H1 (cell line): ENCODE measurements around the gene FRMD4A. TPM values are rescaled to one million over a fixed set of nuclear protein-coding genes. Genes with fewer than 3 reads are reported as not detected.

Experiments
- CTCF ChIA-PET: fragments of 300-600 bp; sonication (Branson Sonifier 250); formaldehyde crosslinking; loops from one replicate; lab custom pipeline; 2021; ENCODE audit not compliant: partially characterized antibody; lab: Charles Lee
- POLR2A ChIA-PET: fragments of 300-600 bp; sonication (Branson Sonifier 250); formaldehyde crosslinking; loops from one replicate; lab custom pipeline; 2021; ENCODE audit warnings: inconsistent platforms; ENCODE audit not compliant: partially characterized antibody; lab: Charles Lee
- DNase-seq, 2 experiments: peaks; one replicate each; pipeline versions ENCODE4 v3.0.0 to v3.0.0-alpha.2; 2010 to 2022; ENCODE audit warnings: low spot score in 2 of 2, low read depth in 1 of 2, mixed read lengths in 1 of 2
- FAIRE-seq: peaks from 2 replicates; lab custom pipeline; 2011; peaks lifted over from hg19 to GRCh38; lab: Jason Lieb, UNC
- H2AFZ ChIP-seq: 2 replicates; pipeline ENCODE4 v1.8.1; 2012; ENCODE audit warnings: low read length, inconsistent platforms
- H2AK5ac ChIP-seq: 2 replicates; pipeline ENCODE4 v1.6.1; 2013; ENCODE audit warnings: low read depth, low read length
- H2BK120ac ChIP-seq: replicated peaks from 2 replicates; pipeline ENCODE3; 2013; ENCODE audit warnings: low read depth, low read length, inconsistent platforms
- H2BK12ac ChIP-seq: 2 replicates; pipeline ENCODE4 v1.6.1; 2013; ENCODE audit warnings: low read depth, low read length
- H2BK15ac ChIP-seq: 2 replicates; pipeline ENCODE4 v1.6.1; 2013; ENCODE audit warnings: low read length
- H2BK20ac ChIP-seq: 2 replicates; pipeline ENCODE4 v1.6.1; 2013; ENCODE audit warnings: low read length
- H2BK5ac ChIP-seq: 2 replicates; pipeline ENCODE4 v1.6.1; 2013; ENCODE audit warnings: low read depth, low read length
- H3K14ac ChIP-seq: 2 replicates; pipeline ENCODE4 v1.6.1; 2013; ENCODE audit warnings: inconsistent platforms; ENCODE audit not compliant: insufficient read length
- H3K18ac ChIP-seq: 2 replicates; pipeline ENCODE4 v1.6.1; 2013; ENCODE audit warnings: low read length; ENCODE audit errors: extremely low read depth
- H3K23ac ChIP-seq: 2 replicates; pipeline ENCODE4 v1.6.1; 2013; ENCODE audit warnings: inconsistent platforms; ENCODE audit not compliant: insufficient read length
- H3K23me2 ChIP-seq: 2 replicates; pipeline ENCODE4 v1.6.1; 2013; ENCODE audit warnings: low read depth, low read length
- H3K27ac ChIP-seq: 2 replicates; pipeline ENCODE4 v1.6.1; 2011; ENCODE audit warnings: low read depth, low read length, inconsistent platforms
- H3K27me3 ChIP-seq, 4 experiments: replicated peaks in 1 of 4; 1 replicate in 1 of 4; 2 replicates in 3 of 4; pipeline versions ENCODE4 v1.6.1 to v1.8.1; 2011 to 2013; ENCODE audit warnings: low read length in 3 of 4, mild to moderate bottlenecking in 3 of 4, inconsistent platforms in 2 of 4, mixed read lengths in 2 of 4, moderate library complexity in 1 of 4; ENCODE audit not compliant: control insufficient read depth in 3 of 4, insufficient read depth in 3 of 4; ENCODE audit errors: extremely low read depth in 1 of 4
- H3K36me3 ChIP-seq, 4 experiments: 2 replicates each; pipeline versions ENCODE4 v1.6.1 to v1.8.1; 2011 to 2013; ENCODE audit warnings: mild to moderate bottlenecking in 4 of 4, low read length in 3 of 4, moderate library complexity in 2 of 4, control low read depth in 1 of 4, inconsistent platforms in 1 of 4; ENCODE audit not compliant: insufficient read depth in 4 of 4, control insufficient read depth in 2 of 4
- H3K4ac ChIP-seq: replicated peaks from 2 replicates; pipeline ENCODE3; 2013; ENCODE audit warnings: low read length, low read depth, mixed read lengths, inconsistent platforms; ENCODE audit not compliant: insufficient read length
- H3K4me1 ChIP-seq, 4 experiments: replicated peaks in 1 of 4; 1 replicate in 1 of 4; 2 replicates in 3 of 4; pipeline versions ENCODE4 v1.6.1 to v1.8.1; 2011 to 2013; ENCODE audit warnings: low read length in 3 of 4, inconsistent platforms in 2 of 4, mixed read lengths in 1 of 4; ENCODE audit not compliant: insufficient read depth in 4 of 4, control insufficient read depth in 3 of 4
- H3K4me2 ChIP-seq, 2 experiments: 2 replicates each; pipeline versions ENCODE4 v1.6.1 to v1.8.1; 2011 to 2013; ENCODE audit warnings: low read depth in 2 of 2, low read length in 2 of 2, control low read depth in 1 of 2, inconsistent platforms in 1 of 2, mild to moderate bottlenecking in 1 of 2; ENCODE audit not compliant: insufficient read depth in 1 of 2
- H3K4me3 ChIP-seq, 4 experiments: fragments of 200-600, 300-600 bp in 1 of 4; sonication (generic), shearing (Covaris generic), sonication (Bioruptor Twin) in 1 of 4; 2 replicates each; pipeline versions ENCODE4 v1.5.1 to v1.8.1; 2011 to 2016; ENCODE audit warnings: low read length in 4 of 4, low read depth in 3 of 4, control low read depth in 2 of 4, inconsistent platforms in 2 of 4, mild to moderate bottlenecking in 2 of 4, mixed read lengths in 1 of 4, moderate library complexity in 1 of 4; ENCODE audit not compliant: insufficient read depth in 2 of 4; ENCODE audit errors: extremely low read depth in 1 of 4
- H3K56ac ChIP-seq: replicated peaks from 2 replicates; pipeline ENCODE3; 2013; ENCODE audit warnings: low read depth, mild to moderate bottlenecking, mixed read lengths, low read length, inconsistent platforms; ENCODE audit not compliant: insufficient read length
- H3K79me1 ChIP-seq: 2 replicates; pipeline ENCODE4 v1.6.1; 2013; ENCODE audit warnings: low read depth, low read length, control low read depth
- H3K79me2 ChIP-seq, 2 experiments: 2 replicates each; pipeline versions ENCODE4 v1.6.1 to v1.8.1; 2012 to 2013; ENCODE audit warnings: low read length in 2 of 2, mild to moderate bottlenecking in 2 of 2, inconsistent platforms in 1 of 2; ENCODE audit not compliant: insufficient read depth in 2 of 2, control insufficient read depth in 1 of 2
- H3K9ac ChIP-seq, 4 experiments: replicated peaks in 1 of 4; 1 replicate in 1 of 4; 2 replicates in 3 of 4; pipeline versions ENCODE4 v1.6.1 to v1.8.1; 2011 to 2013; ENCODE audit warnings: low read depth in 3 of 4, low read length in 3 of 4, control low read depth in 2 of 4, mild to moderate bottlenecking in 2 of 4, moderate library complexity in 2 of 4, inconsistent platforms in 1 of 4; ENCODE audit errors: extremely low read depth in 1 of 4
- H3K9me3 ChIP-seq, 2 experiments: 2 replicates each; pipeline versions ENCODE4 v1.6.1 to v1.8.1; 2012 to 2013; ENCODE audit warnings: mild to moderate bottlenecking in 2 of 2, moderate library complexity in 2 of 2, control low read depth in 1 of 2, inconsistent platforms in 1 of 2, low read depth in 1 of 2, low read length in 1 of 2, mixed read lengths in 1 of 2; ENCODE audit not compliant: insufficient read depth in 2 of 2
- H4K20me1 ChIP-seq, 2 experiments: replicated peaks in 1 of 2; 2 replicates each; pipeline versions ENCODE3 to v1.8.1; 2011 to 2013; ENCODE audit warnings: inconsistent platforms in 2 of 2, low read length in 2 of 2, mild to moderate bottlenecking in 1 of 2; ENCODE audit not compliant: insufficient read depth in 2 of 2, control insufficient read depth in 1 of 2
- H4K5ac ChIP-seq: 2 replicates; pipeline ENCODE4 v1.6.1; 2013; ENCODE audit warnings: low read length, low read depth, mixed read lengths, inconsistent platforms; ENCODE audit not compliant: insufficient read length
- H4K8ac ChIP-seq: 2 replicates; pipeline ENCODE4 v1.8.0; 2013; ENCODE audit warnings: mild to moderate bottlenecking, moderate library complexity, low read length, inconsistent platforms; ENCODE audit not compliant: insufficient read depth; ENCODE audit errors: extremely low read depth
- H4K91ac ChIP-seq: replicated peaks from 2 replicates; pipeline ENCODE3; 2013; ENCODE audit warnings: low read length, mixed read lengths, inconsistent platforms; ENCODE audit not compliant: insufficient read length
- BACH1 ChIP-seq: IDR thresholded peaks from 2 replicates; pipeline ENCODE4 v1.6.1; 2012; ENCODE audit warnings: low read length, improper control_type of control experiment
- CHD2 ChIP-seq: IDR thresholded peaks from 2 replicates; pipeline ENCODE4 v1.6.1; 2012; ENCODE audit warnings: low read length, improper control_type of control experiment
- E2F6 ChIP-seq: IDR thresholded peaks from 2 replicates; pipeline ENCODE4 v1.6.1; 2012; ENCODE audit warnings: inconsistent platforms
- EP300 ChIP-seq, 2 experiments: IDR thresholded peaks; 1 replicate in 1 of 2; 2 replicates in 1 of 2; pipeline ENCODE4 v1.6.1; 2011 to 2012; ENCODE audit warnings: low read depth in 2 of 2, low read length in 2 of 2, mild to moderate bottlenecking in 2 of 2, borderline replicate concordance in 1 of 2, inconsistent platforms in 1 of 2, moderate library complexity in 1 of 2
- GTF2F1 ChIP-seq: IDR thresholded peaks from 2 replicates; pipeline ENCODE4 v1.6.1; 2012; ENCODE audit warnings: low read depth, low read length, improper control_type of control experiment, borderline replicate concordance
- JUND ChIP-seq: IDR thresholded peaks from 2 replicates; pipeline ENCODE4 v1.6.1; 2011; ENCODE audit warnings: mild to moderate bottlenecking, improper control_type of control experiment, low read length
- KDM4A ChIP-seq: IDR thresholded peaks from one replicate; pipeline ENCODE4 v1.7.1; 2012; ENCODE audit warnings: low read depth, mild to moderate bottlenecking, moderate library complexity, low read length, inconsistent platforms; ENCODE audit not compliant: severe bottlenecking
- POLR2A ChIP-seq, 2 experiments: IDR thresholded peaks; 1 replicate in 1 of 2; 2 replicates in 1 of 2; pipeline ENCODE4 v1.6.1; 2011; ENCODE audit warnings: low read depth in 2 of 2, low read length in 2 of 2, mild to moderate bottlenecking in 2 of 2; ENCODE audit errors: control extremely low read depth in 1 of 2
- RNF2 ChIP-seq: fragments of 200-900, 300-1000 bp; sonication (generic); IDR thresholded peaks from 2 replicates; pipeline ENCODE4 v1.7.1; 2016; ENCODE audit warnings: borderline replicate concordance, low read depth, mild to moderate bottlenecking, antibody characterized with exemption, low read length; ENCODE audit not compliant: poor library complexity, severe bottlenecking; ENCODE audit errors: missing control alignments
- TEAD4 ChIP-seq: IDR thresholded peaks from 2 replicates; pipeline ENCODE4 v1.6.1; 2012; ENCODE audit warnings: low read depth, low read length, inconsistent platforms, mixed read lengths
- USF2 ChIP-seq: IDR thresholded peaks from 2 replicates; pipeline ENCODE4 v1.6.1; 2011; ENCODE audit warnings: low read length, improper control_type of control experiment
- YY1 ChIP-seq: IDR thresholded peaks from 2 replicates; pipeline ENCODE4 v1.6.1; 2011; ENCODE audit warnings: low read depth, mild to moderate bottlenecking, low read length
- WGBS, 2 experiments: shearing (Covaris generic) in 1 of 2; methylation state at CpG; one replicate each; pipeline versions ENCODE4 v1.1.6 to v1.1.7; 2013 to 2015; ENCODE audit warnings: low lambda C conversion rate in 2 of 2, mixed read lengths in 2 of 2, inconsistent platforms in 1 of 2, low coverage in 1 of 2, missing lambda C conversion rate in 1 of 2; ENCODE audit not compliant: insufficient replicate concordance in 2 of 2, insufficient coverage in 1 of 2, insufficient read length in 1 of 2; ENCODE audit errors: extremely low coverage in 1 of 2, missing lambda C conversion rate in 1 of 2; 5-methylcytosine and 5-hydroxymethylcytosine counted together
- polyA plus RNA-seq, 7 experiments: library from polyadenylated mRNA; depleted of rRNA in 3 of 7; stranded (reverse) in 5 of 7; unstranded in 2 of 7; fragments of >200 nt in 5 of 7; fragments of 200-250 nt in 2 of 7; gene quantifications; 1 replicate in 5 of 7; 2 replicates in 1 of 7; 4 replicates in 1 of 7; pipeline versions ENCODE4 v1.2.1 to v1.2.3, GENCODE V29; 2011 to 2013; ENCODE audit warnings: missing spikeins in 2 of 7, mixed read lengths in 2 of 7
- total RNA-seq: library from RNA; stranded (reverse); fragmentation: NEBNext Ultra II Directional; extraction: Animal tissue kit (Norgen Biotek cat#: 25700); gene quantifications from 2 replicates; pipeline ENCODE4 v1.2.1, GENCODE V29; 2021

The FRMD4A gene
- total and polyA plus RNA-seq, 2 of the 8 experiments (the other 6 are each of a cell fraction or from before 2014, with no cell fraction given): 38.6 to 39.6 TPM

GRCh38 chr10:13858709-13859108 is 472.0 kb downstream of the FRMD4A start:
- no peak overlapping the region for H3K18ac ChIP-seq
- no peak overlapping the region for H4K5ac ChIP-seq
- H3K79me1 ChIP-seq: peaks cover 6% of the 10 kb centered on the region
- no peak overlapping the region for H2BK20ac ChIP-seq
- H2BK12ac ChIP-seq: no peak overlapping the region
- peaks cover 0 to 5% (median 0%) of the 10 kb centered on the region in 4 experiments; a peak in 1 of 7 replicates for H3K4me1 ChIP-seq
- ChIA-PET CTCF (interaction anchor here (2.5 kb wide), 1 partner anchor 10 kb away, joined by 6 read pairs; no protein-coding TSS in a partner anchor), POLR2A (interaction anchor here (0.9 kb wide), 1 partner anchor 12 kb away, joined by 3 read pairs; no protein-coding TSS in a partner anchor)
- no peak overlapping the region for H3K4me2 ChIP-seq
- H2BK5ac ChIP-seq: no peak overlapping the region
- H3K36me3 ChIP-seq: no peaks in the 10 kb centered on the region
- H3K23ac ChIP-seq: no peak overlapping the region
- FAIRE-seq: no peak
- H3K4me3 ChIP-seq: no peak overlapping the region
- no peaks in the 10 kb centered on the region for H3K9me3 ChIP-seq
- no peak overlapping the region for H3K9ac ChIP-seq
- no peak overlapping the region for H3K4ac ChIP-seq
- no peaks in the 10 kb centered on the region; the same call in 1 of the 2 replicates for H3K23me2 ChIP-seq
- H2BK15ac ChIP-seq: no peak overlapping the region
- H3K79me2 ChIP-seq: peaks cover 0 to 19% of the 10 kb centered on the region in 2 experiments; a peak in 2 of 4 replicates
- H4K8ac ChIP-seq: no peak overlapping the region
- H2BK120ac ChIP-seq: no peak overlapping the region
- no peak overlapping the region for H3K14ac ChIP-seq
- no peak overlapping the region for H2AFZ ChIP-seq
- H4K91ac ChIP-seq: no peak overlapping the region
- 94% methylated on average over 11 of the region's 11 CpGs; no CpG with 5 or more reads in 1 of the 2 experiments for WGBS, 2 experiments
- no peaks in the 10 kb centered on the region for H4K20me1 ChIP-seq
- no peak overlapping the region for H2AK5ac ChIP-seq
- DNase-seq: no peak
- peaks cover 0 to 1% (median 0%) of the 10 kb centered on the region in 4 experiments; a peak in 1 of 7 replicates for H3K27me3 ChIP-seq
- no peak overlapping the region for H3K27ac ChIP-seq
- H3K56ac ChIP-seq: no peak overlapping the region
- TF ChIP-seq EP300 (IDR thresholded peaks at IDR 0.05; ENCODE audit: borderline replicate concordance in 1 of 2, low read depth in 2 of 2, low read length in 2 of 2) (no peak), POLR2A (IDR thresholded peaks at IDR 0.05; ENCODE audit: control extremely low read depth in 1 of 2, low read depth in 2 of 2, low read length in 2 of 2) (no peak), YY1 (no peak), GTF2F1 (no peak), JUND (no peak), USF2 (no peak), TEAD4 (no peak), KDM4A (no peak), CHD2 (no peak), RNF2 (no peak), BACH1 (no peak), E2F6 (no peak)
